ENCODE results near the gene PTPRG. TPM values are rescaled to one million over a fixed set of nuclear protein-coding genes. Genes with fewer than 3 reads are reported as not detected.

Gene PTPRG
- total RNA-seq, 1 donor from 2014 or later = 80.7 TPM

GRCh38 chr3:62261121-62261520 lies 699.8 kb downstream of the PTPRG start:
- Mint-ChIP-seq H3K4me3 (ENCODE audit: unreplicated experiment) (no peak overlapping the region), H3K27me3 (ENCODE audit: unreplicated experiment) (peaks cover 2% of the 10 kb centered on the region), H3K4me1 (ENCODE audit: unreplicated experiment) (no peaks in the 10 kb centered on the region), H3K27ac (ENCODE audit: unreplicated experiment) (no peak overlapping the region), H3K36me3 (ENCODE audit: low read depth, unreplicated experiment) (peaks cover 5% of the 10 kb centered on the region), H3K9me3 (ENCODE audit: unreplicated experiment) (no peaks in the 10 kb centered on the region)
- TF ChIP-seq CTCF (IDR thresholded peaks at IDR 0.05; ENCODE audit: unreplicated experiment) = no peak
- no peak for DNase-seq (ENCODE audit: low spot score)

- DNase-seq (ENCODE audit: low spot score) = no peak
- Mint-ChIP-seq H3K4me1 (ENCODE audit: unreplicated experiment) (no peaks in the 10 kb centered on the region), H3K36me3 (ENCODE audit: low read depth, unreplicated experiment) (peaks cover 5% of the 10 kb centered on the region), H3K27me3 (ENCODE audit: unreplicated experiment) (peaks cover 2% of the 10 kb centered on the region), H3K4me3 (ENCODE audit: unreplicated experiment) (no peak overlapping the region), H3K9me3 (ENCODE audit: unreplicated experiment) (no peaks in the 10 kb centered on the region), H3K27ac (ENCODE audit: unreplicated experiment) (no peak overlapping the region)
- TF ChIP-seq CTCF (IDR thresholded peaks at IDR 0.05; ENCODE audit: unreplicated experiment) = no peak
These were observed 700.4 kb downstream of the PTPRG start for GRCh38 chr3:62261736-62262135.

- H3K4me3 Mint-ChIP-seq (ENCODE audit: unreplicated experiment) = no peak overlapping the region
- H3K36me3 Mint-ChIP-seq (ENCODE audit: low read depth, unreplicated experiment) = peaks cover 5% of the 10 kb centered on the region
- H3K9me3 Mint-ChIP-seq (ENCODE audit: unreplicated experiment) = no peaks in the 10 kb centered on the region
- TF ChIP-seq CTCF (IDR thresholded peaks at IDR 0.05; ENCODE audit: unreplicated experiment) = no peak
- H3K27ac Mint-ChIP-seq (ENCODE audit: unreplicated experiment) = no peak overlapping the region
- H3K4me1 Mint-ChIP-seq (ENCODE audit: unreplicated experiment) = no peaks in the 10 kb centered on the region
- no peak for DNase-seq (ENCODE audit: low spot score)
- H3K27me3 Mint-ChIP-seq (ENCODE audit: unreplicated experiment) = no peaks in the 10 kb centered on the region
These were observed 704.2 kb downstream of the PTPRG start for GRCh38 chr3:62265528-62265927.

- no peak overlapping the region for H3K27ac Mint-ChIP-seq (ENCODE audit: unreplicated experiment)
- no peaks in the 10 kb centered on the region for H3K4me1 Mint-ChIP-seq (ENCODE audit: unreplicated experiment)
These were observed 705.4 kb downstream of the PTPRG start for GRCh38 chr3:62266668-62267283.

More at GRCh38 chr3:62266668-62267283, 705.4 kb downstream of the PTPRG start:
- Mint-ChIP-seq H3K27me3 (ENCODE audit: unreplicated experiment) (no peaks in the 10 kb centered on the region), H3K36me3 (ENCODE audit: low read depth, unreplicated experiment) (peaks cover 5% of the 10 kb centered on the region), H3K4me3 (ENCODE audit: unreplicated experiment) (no peak overlapping the region), H3K9me3 (ENCODE audit: unreplicated experiment) (no peaks in the 10 kb centered on the region)
- no peak for DNase-seq (ENCODE audit: low spot score)
- TF ChIP-seq CTCF (IDR thresholded peaks at IDR 0.05; ENCODE audit: unreplicated experiment) = no peak

All from endothelial cell (in vitro differentiated cells).